Loucy (cell line): Measurements from ENCODE around the gene SCRN3.

Experiments
- CTCF ChIP-seq: fragments of 200-600 bp; sonication (generic); conservative IDR thresholded peaks from 2 replicates; pipeline ENCODE4 v1.5.1; 2014; ENCODE audit warnings: mild to moderate bottlenecking, antibody characterized with exemption, low read length
- EZH2phosphoT487 ChIP-seq: fragments of 200-600 bp; IDR thresholded peaks from 2 replicates; pipeline ENCODE4 v1.6.1; 2018; ENCODE audit warnings: antibody characterized with exemption, mild to moderate bottlenecking, moderate library complexity, borderline replicate concordance

- TF ChIP-seq CTCF (no peak), EZH2phosphoT487 (no peak)
Measured at GRCh38 chr2:174356347-174356746, 39.2 kb upstream of the SCRN3 start.
